Tibial nerve (tissue), 4 donors: ENCODE data around the gene TRIM62.

ENCODE experiments used
- EP300 ChIP-seq, 2 donors: sonication (generic); formaldehyde crosslinking; IDR thresholded peaks; one replicate each; pipeline ENCODE4 v1.6.1; 2017; ENCODE audit warnings: antibody characterized with exemption in 2 of 2, mild to moderate bottlenecking in 1 of 2
- POLR2A ChIP-seq, 2 donors: fragments of 450-650 bp; IDR thresholded peaks; one replicate each; pipeline ENCODE4 v1.6.1; 2017; ENCODE audit warnings: antibody characterized with exemption in 2 of 2, mild to moderate bottlenecking in 2 of 2, moderate library complexity in 2 of 2
- TF ChIP-seq, protein P1 (sequence below), 5 experiments: fragments of 200-600 bp in 3 of 5; fragments of 450-650 bp in 2 of 5; sonication (generic) in 3 of 5; IDR thresholded peaks; one replicate each; pipeline ENCODE4 v1.5.1; 2016 to 2019; ENCODE audit warnings: antibody characterized with exemption in 5 of 5, mild to moderate bottlenecking in 3 of 5, moderate library complexity in 2 of 5

DNA sequence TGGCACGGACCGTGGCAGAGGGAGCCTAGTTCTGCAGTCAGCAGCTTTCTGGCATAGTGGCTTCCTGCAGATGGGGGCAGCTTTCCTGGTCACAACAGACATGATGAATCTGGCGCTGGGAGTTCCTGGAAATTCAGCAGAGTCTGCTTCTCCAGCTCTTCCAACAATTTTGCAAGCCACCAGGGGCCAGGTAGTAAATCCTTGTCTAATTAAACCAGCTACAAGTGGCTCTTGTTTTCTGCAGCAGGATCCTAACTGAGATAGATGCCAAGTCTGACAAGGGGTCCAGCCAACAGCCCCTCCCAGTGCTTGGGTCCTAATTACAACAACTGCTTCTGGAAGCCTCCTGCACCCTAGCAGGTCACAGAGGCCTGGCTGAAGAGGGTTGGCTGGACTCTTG lies 35.8 kb downstream of the TRIM62 start:
- TF ChIP-seq, protein P1, sequence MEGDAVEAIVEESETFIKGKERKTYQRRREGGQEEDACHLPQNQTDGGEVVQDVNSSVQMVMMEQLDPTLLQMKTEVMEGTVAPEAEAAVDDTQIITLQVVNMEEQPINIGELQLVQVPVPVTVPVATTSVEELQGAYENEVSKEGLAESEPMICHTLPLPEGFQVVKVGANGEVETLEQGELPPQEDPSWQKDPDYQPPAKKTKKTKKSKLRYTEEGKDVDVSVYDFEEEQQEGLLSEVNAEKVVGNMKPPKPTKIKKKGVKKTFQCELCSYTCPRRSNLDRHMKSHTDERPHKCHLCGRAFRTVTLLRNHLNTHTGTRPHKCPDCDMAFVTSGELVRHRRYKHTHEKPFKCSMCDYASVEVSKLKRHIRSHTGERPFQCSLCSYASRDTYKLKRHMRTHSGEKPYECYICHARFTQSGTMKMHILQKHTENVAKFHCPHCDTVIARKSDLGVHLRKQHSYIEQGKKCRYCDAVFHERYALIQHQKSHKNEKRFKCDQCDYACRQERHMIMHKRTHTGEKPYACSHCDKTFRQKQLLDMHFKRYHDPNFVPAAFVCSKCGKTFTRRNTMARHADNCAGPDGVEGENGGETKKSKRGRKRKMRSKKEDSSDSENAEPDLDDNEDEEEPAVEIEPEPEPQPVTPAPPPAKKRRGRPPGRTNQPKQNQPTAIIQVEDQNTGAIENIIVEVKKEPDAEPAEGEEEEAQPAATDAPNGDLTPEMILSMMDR (IDR thresholded peaks at IDR 0.05) = no peak
- no peak for TF ChIP-seq POLR2A (IDR thresholded peaks at IDR 0.05)
- no peak for TF ChIP-seq EP300 (IDR thresholded peaks at IDR 0.05)
